ENCODE data around the gene S100A7.

- TF ChIP-seq EZH2 (IDR thresholded peaks at IDR 0.05; ENCODE audit: insufficient read depth, poor library complexity, severe bottlenecking) = no peak
- TF ChIP-seq EZH2phosphoT487 (IDR thresholded peaks at IDR 0.05; ENCODE audit: insufficient read depth, low read depth) = no peak
Observed at GRCh38 chr1:153415850-153416570, 44.4 kb downstream of the S100A7 start, which contains the start of gene S100A7A.
